HEK293 (cell line): ENCODE results near the gene AP3D1.

ENCODE experiments used
- GLIS2 ChIP-seq: fragments of 450-650 bp; formaldehyde crosslinking; IDR thresholded peaks from 2 replicates; pipeline ENCODE4 v1.5.1; 2016; ENCODE audit warnings: missing biosample characterization, missing genetic modification characterization
- HOXC10 ChIP-seq: sonication (generic); formaldehyde crosslinking; IDR thresholded peaks from 2 replicates; pipeline ENCODE4 v1.8.1; 2023; ENCODE audit warnings: mild to moderate bottlenecking, missing genetic modification reagents
- KLF7 ChIP-seq: fragments of 450-650 bp; formaldehyde crosslinking; IDR thresholded peaks from 2 replicates; pipeline ENCODE4 v1.5.1; 2016; ENCODE audit warnings: missing biosample characterization, missing genetic modification characterization, borderline replicate concordance
- PRDM1 ChIP-seq: fragments of 450-650 bp; formaldehyde crosslinking; IDR thresholded peaks from 2 replicates; pipeline ENCODE4; 2016; ENCODE audit warnings: missing biosample characterization, missing genetic modification characterization
- PRDM6 ChIP-seq: fragments of 450-650 bp; formaldehyde crosslinking; IDR thresholded peaks from 2 replicates; pipeline ENCODE4 v1.5.1; 2017; ENCODE audit warnings: missing biosample characterization, missing genetic modification characterization
- REPIN1 ChIP-seq: fragments of 450-650 bp; formaldehyde crosslinking; IDR thresholded peaks from 2 replicates; pipeline ENCODE4 v1.5.1; 2017; ENCODE audit warnings: missing biosample characterization, missing genetic modification characterization, low read depth
- YY1 ChIP-seq: fragments of 450-650 bp; formaldehyde crosslinking; IDR thresholded peaks from 2 replicates; pipeline ENCODE4 v1.5.1; 2018; ENCODE audit warnings: missing biosample characterization, missing genetic modification characterization
- ZBTB7A ChIP-seq: fragments of 450-650 bp; formaldehyde crosslinking; IDR thresholded peaks from 2 replicates; pipeline ENCODE4 v1.5.1; 2016; ENCODE audit warnings: low read depth, missing biosample characterization, missing genetic modification characterization
- ZFP3 ChIP-seq: fragments of 450-650 bp; formaldehyde crosslinking; IDR thresholded peaks from 2 replicates; pipeline ENCODE4 v1.5.1; 2016; ENCODE audit warnings: low read depth, missing biosample characterization, missing genetic modification characterization
- ZFP37 ChIP-seq: fragments of 450-650 bp; formaldehyde crosslinking; IDR thresholded peaks from 2 replicates; pipeline ENCODE4 v1.5.1; 2016; ENCODE audit warnings: missing biosample characterization, missing genetic modification characterization
- ZNF19 ChIP-seq: fragments of 450-650 bp; formaldehyde crosslinking; IDR thresholded peaks from 2 replicates; pipeline ENCODE4; 2016; ENCODE audit warnings: missing biosample characterization, missing genetic modification characterization, low read depth
- ZNF221 ChIP-seq: fragments of 450-650 bp; formaldehyde crosslinking; IDR thresholded peaks from 2 replicates; pipeline ENCODE4 v1.5.1; 2017; ENCODE audit warnings: missing biosample characterization, missing genetic modification characterization, borderline replicate concordance
- ZNF280C ChIP-seq: fragments of 450-650 bp; formaldehyde crosslinking; IDR thresholded peaks from 2 replicates; pipeline ENCODE4 v1.5.1; 2016; ENCODE audit warnings: missing biosample characterization, missing genetic modification characterization
- ZNF404 ChIP-seq: fragments of 450-650 bp; formaldehyde crosslinking; IDR thresholded peaks from 2 replicates; pipeline ENCODE4 v1.5.1; 2017; ENCODE audit warnings: missing biosample characterization, missing genetic modification characterization
- ZNF416 ChIP-seq: fragments of 450-650 bp; formaldehyde crosslinking; IDR thresholded peaks from 2 replicates; pipeline ENCODE4 v1.5.1; 2016; ENCODE audit warnings: missing biosample characterization, missing genetic modification characterization
- ZNF423 ChIP-seq: fragments of 450-650 bp; formaldehyde crosslinking; IDR thresholded peaks from 2 replicates; pipeline ENCODE4 v1.5.1; 2016; ENCODE audit warnings: missing biosample characterization, missing genetic modification characterization
- ZNF521 ChIP-seq: fragments of 450-650 bp; formaldehyde crosslinking; IDR thresholded peaks from 2 replicates; pipeline ENCODE4 v1.5.1; 2017; ENCODE audit warnings: missing biosample characterization, mild to moderate bottlenecking, missing genetic modification characterization
- ZNF558 ChIP-seq: fragments of 450-650 bp; formaldehyde crosslinking; IDR thresholded peaks from 2 replicates; pipeline ENCODE4 v1.5.1; 2016; ENCODE audit warnings: missing biosample characterization, missing genetic modification characterization
- ZNF621 ChIP-seq: fragments of 450-650 bp; formaldehyde crosslinking; IDR thresholded peaks from 2 replicates; pipeline ENCODE4 v1.5.1; 2017; ENCODE audit warnings: missing biosample characterization, missing genetic modification characterization
- ZNF629 ChIP-seq: fragments of 450-650 bp; formaldehyde crosslinking; IDR thresholded peaks from 2 replicates; pipeline ENCODE4 v1.5.1; 2017; ENCODE audit warnings: missing biosample characterization, missing genetic modification characterization
- ZNF658 ChIP-seq: fragments of 450-650 bp; formaldehyde crosslinking; IDR thresholded peaks from 2 replicates; pipeline ENCODE4; 2016; ENCODE audit warnings: missing biosample characterization, missing genetic modification characterization
- ZNF660 ChIP-seq: fragments of 450-650 bp; IDR thresholded peaks from 2 replicates; pipeline ENCODE4 v1.5.1; 2018; ENCODE audit warnings: missing biosample characterization, mild to moderate bottlenecking, missing genetic modification characterization
- ZNF843 ChIP-seq: fragments of 450-650 bp; formaldehyde crosslinking; IDR thresholded peaks from 2 replicates; pipeline ENCODE4 v1.5.1; 2016; ENCODE audit warnings: missing biosample characterization, missing genetic modification characterization
- TF ChIP-seq, protein P1 (sequence below): fragments of 450-650 bp; formaldehyde crosslinking; IDR thresholded peaks from 2 replicates; pipeline ENCODE4 v1.5.1; 2016; ENCODE audit warnings: missing biosample characterization, missing genetic modification characterization
- TF ChIP-seq, protein P2 (sequence below): fragments of 450-650 bp; formaldehyde crosslinking; IDR thresholded peaks from 2 replicates; pipeline ENCODE4 v1.5.1; 2016; ENCODE audit warnings: missing biosample characterization, missing genetic modification characterization
- TF ChIP-seq, protein P3 (sequence below): fragments of 450-650 bp; formaldehyde crosslinking; IDR thresholded peaks from 2 replicates; pipeline ENCODE4 v1.5.1; 2016; ENCODE audit warnings: missing biosample characterization, missing genetic modification characterization, low read depth
- TF ChIP-seq, protein P4 (sequence below): fragments of 450-650 bp; formaldehyde crosslinking; IDR thresholded peaks from 2 replicates; pipeline ENCODE4 v1.5.1; 2016; ENCODE audit warnings: missing biosample characterization, missing genetic modification characterization

AP3D1 gene

GRCh38 chr19:2151339-2152229 is at the start of gene AP3D1 (continued):
- TF ChIP-seq, protein P1, sequence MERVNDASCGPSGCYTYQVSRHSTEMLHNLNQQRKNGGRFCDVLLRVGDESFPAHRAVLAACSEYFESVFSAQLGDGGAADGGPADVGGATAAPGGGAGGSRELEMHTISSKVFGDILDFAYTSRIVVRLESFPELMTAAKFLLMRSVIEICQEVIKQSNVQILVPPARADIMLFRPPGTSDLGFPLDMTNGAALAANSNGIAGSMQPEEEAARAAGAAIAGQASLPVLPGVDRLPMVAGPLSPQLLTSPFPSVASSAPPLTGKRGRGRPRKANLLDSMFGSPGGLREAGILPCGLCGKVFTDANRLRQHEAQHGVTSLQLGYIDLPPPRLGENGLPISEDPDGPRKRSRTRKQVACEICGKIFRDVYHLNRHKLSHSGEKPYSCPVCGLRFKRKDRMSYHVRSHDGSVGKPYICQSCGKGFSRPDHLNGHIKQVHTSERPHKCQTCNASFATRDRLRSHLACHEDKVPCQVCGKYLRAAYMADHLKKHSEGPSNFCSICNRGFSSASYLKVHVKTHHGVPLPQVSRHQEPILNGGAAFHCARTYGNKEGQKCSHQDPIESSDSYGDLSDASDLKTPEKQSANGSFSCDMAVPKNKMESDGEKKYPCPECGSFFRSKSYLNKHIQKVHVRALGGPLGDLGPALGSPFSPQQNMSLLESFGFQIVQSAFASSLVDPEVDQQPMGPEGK (tag by site-specific recombination) = no peak
- TF ChIP-seq YY1 (peak; percentile 56; the same call in 1 of the 2 replicates), KLF7 (tag by site-specific recombination) (no peak), REPIN1 (tag by site-specific recombination) (no peak), ZNF416 (tag by site-specific recombination) (no peak), GLIS2 (tag by site-specific recombination) (no peak), ZFP37 (tag by site-specific recombination) (no peak), ZNF843 (tag by site-specific recombination) (no peak), ZNF660 (no peak), ZNF521 (tag by site-specific recombination) (no peak), PRDM1 (no peak), ZNF404 (tag by site-specific recombination) (no peak), ZNF221 (tag by site-specific recombination) (no peak), ZNF621 (tag by site-specific recombination) (no peak), ZNF658 (tag by site-specific recombination) (no peak), ZNF558 (tag by site-specific recombination) (no peak), ZNF423 (no peak), ZNF629 (peak; percentile 62), ZNF19 (tag by site-specific recombination) (no peak), ZFP3 (peak; percentile 47; the same call in 1 of the 2 replicates), HOXC10 (CRISPR knock-in tag) (no peak), ZNF280C (no peak), PRDM6 (tag by site-specific recombination) (no peak), ZBTB7A (tag by site-specific recombination) (no peak)
- TF ChIP-seq, protein P2, sequence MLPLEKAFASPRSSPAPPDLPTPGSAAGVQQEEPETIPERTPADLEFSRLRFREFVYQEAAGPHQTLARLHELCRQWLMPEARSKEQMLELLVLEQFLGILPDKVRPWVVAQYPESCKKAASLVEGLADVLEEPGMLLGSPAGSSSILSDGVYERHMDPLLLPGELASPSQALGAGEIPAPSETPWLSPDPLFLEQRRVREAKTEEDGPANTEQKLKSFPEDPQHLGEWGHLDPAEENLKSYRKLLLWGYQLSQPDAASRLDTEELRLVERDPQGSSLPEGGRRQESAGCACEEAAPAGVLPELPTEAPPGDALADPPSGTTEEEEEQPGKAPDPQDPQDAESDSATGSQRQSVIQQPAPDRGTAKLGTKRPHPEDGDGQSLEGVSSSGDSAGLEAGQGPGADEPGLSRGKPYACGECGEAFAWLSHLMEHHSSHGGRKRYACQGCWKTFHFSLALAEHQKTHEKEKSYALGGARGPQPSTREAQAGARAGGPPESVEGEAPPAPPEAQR (tag by site-specific recombination) = no peak
- TF ChIP-seq, protein P3, sequence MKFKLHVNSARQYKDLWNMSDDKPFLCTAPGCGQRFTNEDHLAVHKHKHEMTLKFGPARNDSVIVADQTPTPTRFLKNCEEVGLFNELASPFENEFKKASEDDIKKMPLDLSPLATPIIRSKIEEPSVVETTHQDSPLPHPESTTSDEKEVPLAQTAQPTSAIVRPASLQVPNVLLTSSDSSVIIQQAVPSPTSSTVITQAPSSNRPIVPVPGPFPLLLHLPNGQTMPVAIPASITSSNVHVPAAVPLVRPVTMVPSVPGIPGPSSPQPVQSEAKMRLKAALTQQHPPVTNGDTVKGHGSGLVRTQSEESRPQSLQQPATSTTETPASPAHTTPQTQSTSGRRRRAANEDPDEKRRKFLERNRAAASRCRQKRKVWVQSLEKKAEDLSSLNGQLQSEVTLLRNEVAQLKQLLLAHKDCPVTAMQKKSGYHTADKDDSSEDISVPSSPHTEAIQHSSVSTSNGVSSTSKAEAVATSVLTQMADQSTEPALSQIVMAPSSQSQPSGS (tag by site-specific recombination) = no peak
- TF ChIP-seq, protein P4, sequence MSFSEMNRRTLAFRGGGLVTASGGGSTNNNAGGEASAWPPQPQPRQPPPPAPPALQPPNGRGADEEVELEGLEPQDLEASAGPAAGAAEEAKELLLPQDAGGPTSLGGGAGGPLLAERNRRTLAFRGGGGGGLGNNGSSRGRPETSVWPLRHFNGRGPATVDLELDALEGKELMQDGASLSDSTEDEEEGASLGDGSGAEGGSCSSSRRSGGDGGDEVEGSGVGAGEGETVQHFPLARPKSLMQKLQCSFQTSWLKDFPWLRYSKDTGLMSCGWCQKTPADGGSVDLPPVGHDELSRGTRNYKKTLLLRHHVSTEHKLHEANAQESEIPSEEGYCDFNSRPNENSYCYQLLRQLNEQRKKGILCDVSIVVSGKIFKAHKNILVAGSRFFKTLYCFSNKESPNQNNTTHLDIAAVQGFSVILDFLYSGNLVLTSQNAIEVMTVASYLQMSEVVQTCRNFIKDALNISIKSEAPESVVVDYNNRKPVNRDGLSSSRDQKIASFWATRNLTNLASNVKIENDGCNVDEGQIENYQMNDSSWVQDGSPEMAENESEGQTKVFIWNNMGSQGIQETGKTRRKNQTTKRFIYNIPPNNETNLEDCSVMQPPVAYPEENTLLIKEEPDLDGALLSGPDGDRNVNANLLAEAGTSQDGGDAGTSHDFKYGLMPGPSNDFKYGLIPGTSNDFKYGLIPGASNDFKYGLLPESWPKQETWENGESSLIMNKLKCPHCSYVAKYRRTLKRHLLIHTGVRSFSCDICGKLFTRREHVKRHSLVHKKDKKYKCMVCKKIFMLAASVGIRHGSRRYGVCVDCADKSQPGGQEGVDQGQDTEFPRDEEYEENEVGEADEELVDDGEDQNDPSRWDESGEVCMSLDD (tag by site-specific recombination) = no peak
